Measurements from ENCODE around the gene UGT2B15.
"Not testable (repeated sequence)": the region's sequence is repeated elsewhere in the genome, so short reads cannot be mapped to it uniquely, and the experiment has no call there.

UGT2B15 gene

DNA sequence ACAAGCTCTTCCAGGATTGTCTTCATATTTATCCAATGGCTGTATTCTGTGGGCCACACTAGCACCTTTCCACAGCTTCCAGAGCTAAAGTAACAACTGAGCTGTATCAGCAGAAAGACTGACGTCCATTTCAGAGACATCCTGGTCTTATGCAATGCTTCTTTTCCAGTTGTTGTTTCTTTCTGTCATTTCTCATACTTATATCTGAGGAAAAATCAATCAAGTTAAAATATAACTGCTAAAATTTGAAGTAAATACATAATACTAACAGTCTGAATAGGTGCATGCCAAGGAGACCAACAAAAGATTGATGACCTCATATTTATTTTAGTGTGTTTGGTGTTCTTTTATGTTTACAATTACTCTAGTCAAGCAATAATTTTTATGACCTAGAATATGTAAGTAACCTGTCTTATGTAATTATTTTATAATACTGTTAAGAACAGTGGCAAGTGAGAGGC lies at the start of gene UGT2B15:
Gene UGT2B15 (minus strand): TSS at position 174 of the 461 bp plus-strand sequence. CDS start 34 bp downstream, at position 140.
- H3K27ac ChIP-seq (ENCODE audit: low read depth, low read length); H3K9me3 ChIP-seq (ENCODE audit: control insufficient read depth in 1 of 2, low read length in 2 of 2); H3K4me3 ChIP-seq (ENCODE audit: low read depth in 1 of 2, low read length in 2 of 2); H3K4me1 ChIP-seq (ENCODE audit: control insufficient read depth in 1 of 2, insufficient read depth in 2 of 2, low read length in 2 of 2); H3K27me3 ChIP-seq (ENCODE audit: control insufficient read depth in 1 of 2, insufficient read depth in 2 of 2, low read length in 2 of 2); H3K36me3 ChIP-seq (ENCODE audit: control insufficient read depth in 1 of 2, insufficient read depth in 2 of 2, low read length in 2 of 2); H3K9ac ChIP-seq (ENCODE audit: low read depth in 1 of 2, low read length in 2 of 2): not testable (repeated sequence)

DNA sequence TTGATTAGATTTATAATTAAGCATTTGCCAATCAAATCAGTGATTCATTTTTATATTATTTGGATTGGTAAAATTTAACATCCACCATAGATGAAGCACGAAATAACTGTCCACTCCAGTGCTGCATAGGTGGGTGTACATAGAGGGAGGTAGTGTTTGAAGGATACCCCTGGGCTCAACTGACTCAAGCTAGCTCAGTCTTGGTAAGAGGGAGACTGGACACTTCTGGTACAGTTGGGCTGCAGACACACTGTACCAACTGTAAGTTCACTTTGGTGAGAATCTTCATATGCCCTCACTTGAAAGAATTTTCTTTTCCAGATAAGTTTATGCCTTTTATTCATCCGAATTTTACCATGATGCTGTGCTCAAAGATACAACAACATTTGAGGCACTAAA lies 48.6 kb upstream of the UGT2B15 start:
- Histone ChIP-seq H3K27ac (ENCODE audit: low read depth, low read length) (no peak overlapping the region), H3K4me3 (ENCODE audit: low read depth in 1 of 2, low read length in 2 of 2) (no peak overlapping the region)

DNA sequence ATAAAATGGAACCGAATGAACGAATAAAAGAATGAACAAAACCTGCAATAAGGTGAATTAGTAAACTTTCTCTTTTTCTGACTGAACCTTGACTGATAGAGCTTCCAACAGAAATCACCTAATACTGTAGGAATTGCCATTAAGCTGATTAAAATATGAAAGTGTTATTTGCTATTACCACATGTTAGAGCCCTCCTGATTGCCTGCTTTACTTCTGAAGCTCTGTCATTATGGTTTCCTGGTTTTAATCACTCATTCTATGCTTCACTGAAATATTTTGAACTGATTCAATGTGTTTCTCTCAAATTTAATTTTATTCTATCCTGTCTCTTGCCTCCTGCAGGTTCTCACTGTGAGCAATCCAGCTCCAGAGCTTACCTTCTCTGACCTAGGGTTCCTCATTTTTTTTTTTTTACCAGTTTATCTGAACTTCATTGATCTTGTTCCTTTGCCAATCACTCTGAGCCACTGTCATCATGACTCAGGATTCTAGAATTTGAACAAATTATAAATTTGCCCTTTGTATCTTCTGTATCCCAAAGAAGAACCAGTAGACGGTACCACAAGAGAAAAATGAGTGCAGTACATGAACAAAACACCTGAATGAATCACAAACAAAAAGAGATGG lies 48.1 kb upstream of the UGT2B15 start:
- Histone ChIP-seq H3K9me3 (ENCODE audit: control insufficient read depth in 1 of 2, low read length in 2 of 2) (peaks cover 0 to 2% of the 10 kb centered on the region in 2 donors), H3K36me3 (ENCODE audit: control insufficient read depth in 1 of 2, insufficient read depth in 2 of 2, low read length in 2 of 2) (no peaks in the 10 kb centered on the region), H3K27me3 (ENCODE audit: control insufficient read depth in 1 of 2, insufficient read depth in 2 of 2, low read length in 2 of 2) (no peaks in the 10 kb centered on the region), H3K4me1 (ENCODE audit: control insufficient read depth in 1 of 2, insufficient read depth in 2 of 2, low read length in 2 of 2) (no peaks in the 10 kb centered on the region), H3K27ac (ENCODE audit: low read depth, low read length) (no peak overlapping the region), H3K9ac (ENCODE audit: low read depth in 1 of 2, low read length in 2 of 2) (no peak overlapping the region), H3K4me3 (ENCODE audit: low read depth in 1 of 2, low read length in 2 of 2) (no peak overlapping the region)

More for the DNA sequence above, 48.6 kb upstream of the UGT2B15 start:
- Histone ChIP-seq H3K9me3 (ENCODE audit: control insufficient read depth in 1 of 2, low read length in 2 of 2) (peaks cover 0 to 2% of the 10 kb centered on the region in 2 donors), H3K4me1 (ENCODE audit: control insufficient read depth in 1 of 2, insufficient read depth in 2 of 2, low read length in 2 of 2) (no peaks in the 10 kb centered on the region), H3K9ac (ENCODE audit: low read depth in 1 of 2, low read length in 2 of 2) (no peak overlapping the region), H3K36me3 (ENCODE audit: control insufficient read depth in 1 of 2, insufficient read depth in 2 of 2, low read length in 2 of 2) (no peaks in the 10 kb centered on the region), H3K27me3 (ENCODE audit: control insufficient read depth in 1 of 2, insufficient read depth in 2 of 2, low read length in 2 of 2) (no peaks in the 10 kb centered on the region)

DNA sequence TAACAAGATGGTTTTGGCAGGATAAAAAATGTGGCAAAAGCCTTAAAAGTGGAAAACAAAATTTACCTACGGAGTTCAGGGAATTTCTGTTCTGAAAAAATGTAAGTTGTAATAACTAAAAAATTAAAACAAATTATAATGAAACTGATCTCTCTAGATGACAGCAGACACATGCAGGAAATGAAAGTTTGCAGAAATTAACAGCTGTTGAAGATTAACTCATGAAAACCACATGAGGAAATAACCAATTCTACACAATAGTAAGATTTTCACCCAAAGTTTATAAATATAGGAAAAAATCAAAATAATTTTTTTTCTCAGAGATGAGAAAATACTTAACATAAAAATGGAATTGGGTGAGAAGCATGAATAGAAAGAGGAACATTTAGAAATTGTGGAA lies 47.5 kb upstream of the UGT2B15 start:
- Histone ChIP-seq H3K4me1 (ENCODE audit: control insufficient read depth in 1 of 2, insufficient read depth in 2 of 2, low read length in 2 of 2) (no peaks in the 10 kb centered on the region), H3K9ac (ENCODE audit: low read depth in 1 of 2, low read length in 2 of 2) (no peak overlapping the region), H3K27ac (ENCODE audit: low read depth, low read length) (no peak overlapping the region), H3K9me3 (ENCODE audit: control insufficient read depth in 1 of 2, low read length in 2 of 2) (peaks cover 0 to 2% of the 10 kb centered on the region in 2 donors), H3K36me3 (ENCODE audit: control insufficient read depth in 1 of 2, insufficient read depth in 2 of 2, low read length in 2 of 2) (no peaks in the 10 kb centered on the region), H3K4me3 (ENCODE audit: low read depth in 1 of 2, low read length in 2 of 2) (no peak overlapping the region), H3K27me3 (ENCODE audit: control insufficient read depth in 1 of 2, insufficient read depth in 2 of 2, low read length in 2 of 2) (no peaks in the 10 kb centered on the region)

DNA sequence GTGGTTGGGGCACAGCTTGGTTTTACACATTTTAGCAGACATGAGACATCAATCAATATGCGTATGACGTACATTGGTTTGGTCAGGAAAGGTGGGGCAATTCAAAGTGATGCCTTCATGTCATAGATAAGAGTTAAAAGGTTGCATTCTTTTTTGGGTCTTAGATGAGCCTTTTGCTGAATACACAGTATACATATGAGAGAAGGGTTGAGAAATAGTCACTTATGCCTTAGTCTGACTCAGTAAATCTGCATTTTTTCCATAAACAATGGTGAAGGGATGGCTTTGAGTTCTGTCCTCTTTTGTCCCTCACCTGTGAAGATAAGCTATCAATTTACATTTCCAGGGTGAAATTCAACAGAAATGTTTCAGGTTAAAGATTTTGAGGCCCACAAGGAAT lies 43.9 kb upstream of the UGT2B15 start:
- H3K4me3 ChIP-seq (ENCODE audit: low read depth in 1 of 2, low read length in 2 of 2) = no peak overlapping the region
- H3K36me3 ChIP-seq (ENCODE audit: control insufficient read depth in 1 of 2, insufficient read depth in 2 of 2, low read length in 2 of 2) = no peaks in the 10 kb centered on the region
- H3K27ac ChIP-seq (ENCODE audit: low read depth, low read length) = no peak overlapping the region
- no peak overlapping the region for H3K9ac ChIP-seq (ENCODE audit: low read depth in 1 of 2, low read length in 2 of 2)
- no peaks in the 10 kb centered on the region for H3K4me1 ChIP-seq (ENCODE audit: control insufficient read depth in 1 of 2, insufficient read depth in 2 of 2, low read length in 2 of 2)
- no peaks in the 10 kb centered on the region for H3K27me3 ChIP-seq (ENCODE audit: control insufficient read depth in 1 of 2, insufficient read depth in 2 of 2, low read length in 2 of 2)
- no peaks in the 10 kb centered on the region for H3K9me3 ChIP-seq (ENCODE audit: control insufficient read depth in 1 of 2, low read length in 2 of 2)

DNA sequence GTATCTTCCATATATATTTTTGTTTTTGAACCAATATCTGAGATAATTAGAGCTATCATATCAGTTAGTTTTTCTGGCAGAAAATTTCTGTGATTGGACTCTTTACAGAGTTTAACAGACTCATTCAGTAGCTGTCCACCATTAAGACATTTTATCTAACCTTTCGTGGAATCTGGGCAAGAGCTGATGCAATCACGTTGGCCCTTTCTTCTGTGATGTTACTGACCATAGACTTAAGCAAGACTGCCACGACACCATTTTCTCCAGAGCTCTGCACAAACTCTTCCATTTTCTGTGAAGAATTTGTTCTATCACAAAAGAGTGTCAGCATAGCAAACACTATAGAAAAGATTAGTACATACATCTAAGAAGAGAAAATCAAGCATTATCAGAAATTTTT lies 41.8 kb upstream of the UGT2B15 start:
- Histone ChIP-seq H3K9ac (ENCODE audit: low read depth in 1 of 2, low read length in 2 of 2) (no peak overlapping the region), H3K36me3 (ENCODE audit: control insufficient read depth in 1 of 2, insufficient read depth in 2 of 2, low read length in 2 of 2) (no peaks in the 10 kb centered on the region), H3K4me3 (ENCODE audit: low read depth in 1 of 2, low read length in 2 of 2) (no peak overlapping the region), H3K4me1 (ENCODE audit: control insufficient read depth in 1 of 2, insufficient read depth in 2 of 2, low read length in 2 of 2) (no peaks in the 10 kb centered on the region), H3K27me3 (ENCODE audit: control insufficient read depth in 1 of 2, insufficient read depth in 2 of 2, low read length in 2 of 2) (no peaks in the 10 kb centered on the region), H3K27ac (ENCODE audit: low read depth, low read length) (no peak overlapping the region), H3K9me3 (ENCODE audit: control insufficient read depth in 1 of 2, low read length in 2 of 2) (no peaks in the 10 kb centered on the region)

DNA sequence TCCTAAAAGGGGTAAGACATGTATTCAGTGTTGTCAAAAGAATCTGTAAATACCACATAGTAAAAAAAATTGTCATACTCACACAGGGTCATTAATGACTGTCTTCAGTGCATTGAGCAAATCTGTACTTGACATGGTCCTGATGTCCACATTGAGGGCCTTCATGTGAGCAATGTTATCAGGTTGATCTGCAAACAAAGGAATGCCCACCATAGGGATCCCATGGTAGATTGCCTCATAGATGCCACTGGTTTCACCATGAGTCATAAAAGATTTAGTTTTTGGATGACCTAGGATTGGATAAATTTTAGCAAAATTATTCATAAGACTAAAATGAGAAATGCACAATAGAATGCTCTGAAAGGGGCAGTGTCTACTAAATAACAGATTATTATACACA lies 38.1 kb upstream of the UGT2B15 start:
- Histone ChIP-seq H3K4me1 (ENCODE audit: control insufficient read depth in 1 of 2, insufficient read depth in 2 of 2, low read length in 2 of 2) (no peaks in the 10 kb centered on the region), H3K9ac (ENCODE audit: low read depth in 1 of 2, low read length in 2 of 2) (no peak overlapping the region), H3K27me3 (ENCODE audit: control insufficient read depth in 1 of 2, insufficient read depth in 2 of 2, low read length in 2 of 2) (no peaks in the 10 kb centered on the region), H3K36me3 (ENCODE audit: control insufficient read depth in 1 of 2, insufficient read depth in 2 of 2, low read length in 2 of 2) (no peaks in the 10 kb centered on the region), H3K9me3 (ENCODE audit: control insufficient read depth in 1 of 2, low read length in 2 of 2) (no peaks in the 10 kb centered on the region), H3K4me3 (ENCODE audit: low read depth in 1 of 2, low read length in 2 of 2) (no peak overlapping the region), H3K27ac (ENCODE audit: low read depth, low read length) (no peak overlapping the region)

DNA sequence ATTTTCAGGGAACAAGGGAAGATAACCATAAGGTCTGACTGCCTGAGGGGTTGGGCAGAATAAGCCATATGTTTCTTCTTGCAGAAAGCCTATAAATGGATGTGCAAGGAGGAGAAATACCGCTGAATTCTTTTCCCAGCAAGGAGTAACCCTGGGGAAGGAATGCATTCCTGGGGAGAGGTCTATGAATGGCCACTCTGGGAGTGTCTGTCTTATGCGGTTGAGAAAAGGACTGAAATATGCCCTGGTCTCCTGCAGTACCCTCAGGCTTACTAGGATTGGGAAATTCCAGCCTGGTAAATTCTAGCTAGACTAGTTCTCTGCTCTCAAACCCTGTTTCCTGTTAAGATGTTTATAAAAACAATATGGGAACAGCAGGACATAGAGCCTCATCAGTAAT lies 32.7 kb upstream of the UGT2B15 start:
- not testable (repeated sequence) for H3K27me3 ChIP-seq (ENCODE audit: control insufficient read depth in 1 of 2, insufficient read depth in 2 of 2, low read length in 2 of 2); H3K9ac ChIP-seq (ENCODE audit: low read depth in 1 of 2, low read length in 2 of 2); H3K9me3 ChIP-seq (ENCODE audit: control insufficient read depth in 1 of 2, low read length in 2 of 2); H3K4me1 ChIP-seq (ENCODE audit: control insufficient read depth in 1 of 2, insufficient read depth in 2 of 2, low read length in 2 of 2); H3K36me3 ChIP-seq (ENCODE audit: control insufficient read depth in 1 of 2, insufficient read depth in 2 of 2, low read length in 2 of 2); H3K27ac ChIP-seq (ENCODE audit: low read depth, low read length); H3K4me3 ChIP-seq (ENCODE audit: low read depth in 1 of 2, low read length in 2 of 2)

DNA sequence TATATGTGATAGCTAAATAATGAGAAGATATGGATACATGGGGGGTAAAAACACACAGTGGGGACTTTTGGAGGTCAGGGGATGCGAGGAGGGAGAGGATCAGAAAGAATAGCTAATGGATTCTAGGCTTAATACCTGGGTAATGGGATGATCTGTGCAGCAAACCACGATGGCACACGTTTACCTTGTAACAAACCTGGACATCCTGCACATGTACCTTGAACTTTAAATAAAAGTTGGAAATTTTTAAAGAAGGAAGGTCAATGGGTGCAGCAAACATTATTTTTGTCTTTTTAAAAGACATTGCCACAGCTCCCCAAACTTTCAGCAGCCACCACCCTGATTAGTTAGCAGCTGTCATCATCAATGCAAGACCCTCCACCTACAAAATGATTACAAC lies 29.7 kb upstream of the UGT2B15 start:
- no peaks in the 10 kb centered on the region for H3K4me1 ChIP-seq (ENCODE audit: control insufficient read depth in 1 of 2, insufficient read depth in 2 of 2, low read length in 2 of 2)
- no peak overlapping the region for H3K4me3 ChIP-seq (ENCODE audit: low read depth in 1 of 2, low read length in 2 of 2)
- no peak overlapping the region for H3K27ac ChIP-seq (ENCODE audit: low read depth, low read length)
- H3K9me3 ChIP-seq (ENCODE audit: control insufficient read depth in 1 of 2, low read length in 2 of 2) = peaks cover 0 to 1% of the 10 kb centered on the region in 2 donors
- no peak overlapping the region for H3K9ac ChIP-seq (ENCODE audit: low read depth in 1 of 2, low read length in 2 of 2)
- no peaks in the 10 kb centered on the region for H3K27me3 ChIP-seq (ENCODE audit: control insufficient read depth in 1 of 2, insufficient read depth in 2 of 2, low read length in 2 of 2)
- H3K36me3 ChIP-seq (ENCODE audit: control insufficient read depth in 1 of 2, insufficient read depth in 2 of 2, low read length in 2 of 2) = no peaks in the 10 kb centered on the region

DNA sequence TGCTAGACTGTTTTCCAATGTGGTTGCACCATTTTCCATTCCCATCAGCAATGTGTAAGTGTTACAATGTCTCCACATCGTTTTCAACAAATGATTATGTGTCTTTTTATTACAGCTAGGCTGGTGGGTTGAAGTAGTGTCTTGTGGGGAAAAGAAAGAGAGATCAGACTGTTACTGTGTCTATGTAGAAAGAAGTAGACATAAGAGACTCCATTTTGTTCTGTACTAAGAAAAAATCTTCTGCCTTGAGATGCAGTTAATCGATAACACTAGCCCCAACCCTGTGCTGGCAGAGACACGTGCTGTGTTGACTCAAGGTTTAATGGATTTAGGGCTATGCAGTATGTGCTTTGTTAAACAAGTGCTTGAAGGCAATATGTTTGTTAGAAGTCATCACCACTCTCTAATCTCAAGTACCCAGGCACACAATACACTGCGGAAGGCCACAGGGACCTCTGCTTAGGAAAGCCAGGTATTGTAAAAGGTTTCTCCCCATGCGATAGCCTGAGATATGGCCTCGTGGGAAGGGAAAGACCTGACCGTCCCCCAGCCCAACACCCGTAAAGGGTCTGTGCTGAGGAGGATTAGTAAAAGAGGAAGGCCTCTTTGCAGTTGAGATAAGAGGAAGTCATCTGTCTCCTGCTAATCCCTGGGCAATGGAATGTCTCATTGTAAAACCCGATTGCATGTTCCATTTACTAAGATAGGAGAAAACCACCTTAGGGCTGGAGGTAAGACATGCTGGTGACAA lies 23.0 kb upstream of the UGT2B15 start:
- H3K27ac ChIP-seq (ENCODE audit: low read depth, low read length) = no peak overlapping the region
- H3K4me3 ChIP-seq (ENCODE audit: low read depth in 1 of 2, low read length in 2 of 2) = no peak overlapping the region
- no peaks in the 10 kb centered on the region for H3K36me3 ChIP-seq (ENCODE audit: control insufficient read depth in 1 of 2, insufficient read depth in 2 of 2, low read length in 2 of 2)
- H3K9me3 ChIP-seq (ENCODE audit: control insufficient read depth in 1 of 2, low read length in 2 of 2) = peaks cover 4 to 11% of the 10 kb centered on the region in 2 donors
- no peaks in the 10 kb centered on the region for H3K27me3 ChIP-seq (ENCODE audit: control insufficient read depth in 1 of 2, insufficient read depth in 2 of 2, low read length in 2 of 2)
- H3K9ac ChIP-seq (ENCODE audit: low read depth in 1 of 2, low read length in 2 of 2) = no peak overlapping the region
- no peaks in the 10 kb centered on the region for H3K4me1 ChIP-seq (ENCODE audit: control insufficient read depth in 1 of 2, insufficient read depth in 2 of 2, low read length in 2 of 2)
